K562 (cell line): ENCODE measurements around the gene LMX1B. TPM values are rescaled to one million over a fixed set of nuclear protein-coding genes. Genes with fewer than 3 reads are reported as not detected.

Source experiments
- ATAC-seq: fragments of 200-7000 bp; cut with Tn5 transposase; 3 replicates; pipeline ENCODE4 v1.9.1; 2020; ENCODE audit warnings: moderate library complexity
- BruUV-seq: library from RNA; stranded (reverse); fragments of 400-500 nt; replicated peaks from 2 replicates; lab custom pipeline; 2021; lab: Mats Ljungman, UMichigan
- CTCF ChIA-PET: fragments of 300-600 bp; formaldehyde crosslinking; extraction: SDS; loops from one replicate; lab custom pipeline; 2021; ENCODE audit warnings: low intra/inter-chr PET ratio; lab: Yijun Ruan, JAX
- POLR2A ChIA-PET: fragments of 300-600, 350-650 bp; sonication (Branson Sonifier 250); formaldehyde crosslinking; extraction: SDS; loops from one replicate; lab custom pipeline; 2021; ENCODE audit warnings: antibody characterized with exemption, inconsistent platforms; lab: Yijun Ruan, JAX
- DNase-seq, 4 experiments: peaks; one replicate each; pipeline versions ENCODE4 v3.0.0 to v3.0.0-alpha.2; 2011 to 2018; ENCODE audit warnings: low spot score in 3 of 4, mixed read lengths in 3 of 4; ENCODE audit errors: extremely low read depth in 1 of 4
- FAIRE-seq: peaks from 2 replicates; lab custom pipeline; 2011; peaks lifted over from hg19 to GRCh38; lab: Jason Lieb, UNC
- H2AFZ ChIP-seq: 2 replicates; pipeline ENCODE4 v1.6.0; 2011; ENCODE audit warnings: low read depth, low read length, control low read depth, inconsistent platforms
- H3K27ac ChIP-seq: fragments of 200-600 bp; 3 replicates; pipeline ENCODE4 v1.8.0; 2011; ENCODE audit warnings: low read depth, mild to moderate bottlenecking, control low read depth, inconsistent platforms, low read length, moderate library complexity, mixed read lengths; ENCODE audit errors: extremely low read depth
- H3K27me3 ChIP-seq, 2 experiments: fragments of 300-600 bp in 1 of 2; 2 replicates in 1 of 2; 3 replicates in 1 of 2; pipeline versions ENCODE4 v1.6.0 to v1.8.0; 2011; ENCODE audit warnings: inconsistent platforms in 2 of 2, low read length in 2 of 2, mild to moderate bottlenecking in 1 of 2, mixed read lengths in 1 of 2, moderate library complexity in 1 of 2; ENCODE audit not compliant: control insufficient read depth in 2 of 2, insufficient read depth in 2 of 2
- H3K36me3 ChIP-seq: fragments of 300-600 bp; 3 replicates; pipeline ENCODE4 v1.8.0; 2011; ENCODE audit warnings: mild to moderate bottlenecking, low read length, inconsistent platforms; ENCODE audit not compliant: control insufficient read depth, insufficient read depth
- H3K4me1 ChIP-seq, 2 experiments: fragments of 200-600 bp in 1 of 2; replicated peaks in 1 of 2; 2 replicates in 1 of 2; 3 replicates in 1 of 2; pipeline versions ENCODE4 v1.5.1 to v1.8.0; 2011; ENCODE audit warnings: inconsistent platforms in 2 of 2, low read length in 2 of 2, mild to moderate bottlenecking in 1 of 2, mixed read lengths in 1 of 2, moderate library complexity in 1 of 2; ENCODE audit not compliant: control insufficient read depth in 2 of 2, insufficient read depth in 2 of 2
- H3K4me2 ChIP-seq: 2 replicates; pipeline ENCODE4 v1.6.1; 2011; ENCODE audit warnings: low read length, control low read depth, inconsistent platforms, mixed read lengths; ENCODE audit not compliant: insufficient read depth
- H3K4me3 ChIP-seq: fragments of 200-600 bp; sonication (generic), shearing (Covaris generic); 2 replicates; pipeline ENCODE4 v1.5.1; 2016; ENCODE audit warnings: control low read depth, inconsistent platforms
- H3K79me2 ChIP-seq: fragments of 200-600 bp; 3 replicates; pipeline ENCODE4 v1.8.0; 2011; ENCODE audit warnings: low read length, inconsistent platforms; ENCODE audit not compliant: control insufficient read depth, insufficient read depth
- H3K9ac ChIP-seq, 2 experiments: 2 replicates each; pipeline versions ENCODE4 v1.6.0 to v1.6.1; 2011; ENCODE audit warnings: low read depth in 2 of 2, low read length in 2 of 2, control low read depth in 1 of 2, inconsistent platforms in 1 of 2, mild to moderate bottlenecking in 1 of 2, mixed read lengths in 1 of 2; ENCODE audit not compliant: insufficient read depth in 1 of 2
- H3K9me1 ChIP-seq: one replicate; pipeline ENCODE4 v1.6.0; 2011; ENCODE audit warnings: inconsistent platforms, mild to moderate bottlenecking, low read length, moderate library complexity; ENCODE audit not compliant: control insufficient read depth, insufficient read depth
- H3K9me3 ChIP-seq: replicated peaks from 2 replicates; pipeline ENCODE4 v1.5.1; 2011; ENCODE audit warnings: low read depth, low read length, inconsistent platforms; ENCODE audit not compliant: control insufficient read depth, insufficient read depth
- H4K20me1 ChIP-seq: replicated peaks from 2 replicates; pipeline ENCODE4 v1.6.1; 2011; ENCODE audit warnings: low read length, inconsistent platforms, mixed read lengths; ENCODE audit not compliant: control insufficient read depth, insufficient read depth
- GATAD2A ChIP-seq: fragments of 450-650 bp; IDR thresholded peaks from 2 replicates; pipeline ENCODE4 v1.6.1; 2017
- KLF6 ChIP-seq: fragments of 250-450 bp; sonication (Bioruptor Pico); IDR thresholded peaks from 2 replicates; pipeline ENCODE4 v1.4.0; 2020; ENCODE audit warnings: mild to moderate bottlenecking, moderate library complexity, borderline replicate concordance
- L3MBTL2 ChIP-seq: fragments of 450-650 bp; IDR thresholded peaks from 2 replicates; pipeline ENCODE4 v1.6.1; 2016; ENCODE audit warnings: mild to moderate bottlenecking, moderate library complexity
- LARP7 ChIP-seq: fragments of 450-650 bp; IDR thresholded peaks from 2 replicates; pipeline ENCODE4 v1.6.1; 2016
- LCOR ChIP-seq: sonication (generic); formaldehyde crosslinking; IDR thresholded peaks from 2 replicates; pipeline ENCODE4 v1.8.0; 2022; ENCODE audit warnings: mild to moderate bottlenecking, missing genetic modification reagents
- SIN3A ChIP-seq, 2 experiments: fragments of 150-350 bp in 1 of 2; IDR thresholded peaks; 2 replicates each; pipeline ENCODE4 v1.6.1; 2011 to 2016; ENCODE audit warnings: borderline replicate concordance in 2 of 2, low read depth in 2 of 2, low read length in 2 of 2, mild to moderate bottlenecking in 2 of 2, moderate library complexity in 2 of 2; ENCODE audit not compliant: control insufficient read depth in 1 of 2
- TAF7 ChIP-seq: fragments of 450-650 bp; IDR thresholded peaks from 2 replicates; pipeline ENCODE4 v1.6.1; 2016; ENCODE audit warnings: missing genetic modification characterization, missing compliant biosample characterization
- TRIM28 ChIP-seq: fragments of 450-650 bp; IDR thresholded peaks from 2 replicates; pipeline ENCODE4 v1.6.1; 2017
- ZEB2 ChIP-seq: fragments of 450-650 bp; IDR thresholded peaks from 2 replicates; pipeline ENCODE4 v1.6.1; 2016
- ZNF507 ChIP-seq: conservative IDR thresholded peaks from 2 replicates; pipeline ENCODE4 v1.6.1; 2017; ENCODE audit warnings: missing genetic modification characterization, missing compliant biosample characterization
- ZNF766 ChIP-seq: fragments of 200-800 bp; sonication (Bioruptor generic); conservative IDR thresholded peaks from 2 replicates; pipeline ENCODE4 v1.6.1; 2016; ENCODE audit warnings: missing genetic modification characterization, missing compliant biosample characterization
- WGBS: fragments of 100-300 bp; shearing (Covaris generic); methylation state at CpG from one replicate; pipeline ENCODE4 v1.1.6; 2016; ENCODE audit warnings: low coverage, mixed read lengths; ENCODE audit not compliant: insufficient coverage; ENCODE audit errors: missing lambda C conversion rate; 5-methylcytosine and 5-hydroxymethylcytosine counted together
- in situ Hi-C: fragments of 300-500 bp; cut with MboI; formaldehyde crosslinking; loops from 4 replicates; pipeline ENCODE4 v1.15.0; 2018; ENCODE audit warnings: inconsistent platforms, mixed read lengths
- intact Hi-C: fragments of 100-400 bp; cut with micrococcal nuclease; formaldehyde crosslinking; loops from 2 replicates; pipeline ENCODE4 v1.14.2; 2022
- polyA plus RNA-seq, 8 experiments: library from polyadenylated mRNA; depleted of rRNA in 4 of 8; stranded (reverse) in 5 of 8; unstranded in 3 of 8; fragments of >200 nt; fragmentation: Nextera tagmentation in 2 of 8; fragmentation: Illumina TruSeq in 1 of 8; extraction: Ambion mirVana in 2 of 8; extraction: Trizol in 1 of 8; gene quantifications; 2 replicates each; pipeline versions ENCODE4 v1.2.1 to v1.2.3, GENCODE V29; 2011 to 2014; ENCODE audit warnings: inconsistent platforms in 1 of 8, missing spikeins in 1 of 8
- total RNA-seq, 7 experiments: library from RNA; depleted of rRNA in 6 of 7; stranded (reverse); fragments of >200 nt in 6 of 7; fragmentation: Illumina TruSeq in 2 of 7; extraction: Trizol in 2 of 7; gene quantifications; 2 replicates each; pipeline versions ENCODE4 v1.2.1 to v1.2.3, GENCODE V29; 2011 to 2021; ENCODE audit warnings: low replicate concordance in 1 of 7
- TF ChIP-seq, protein P1 (sequence below): sonication (generic); formaldehyde crosslinking; IDR thresholded peaks from 2 replicates; pipeline ENCODE4 v1.8.0; 2023; ENCODE audit warnings: mild to moderate bottlenecking, missing genetic modification reagents
- TF ChIP-seq, protein P2 (sequence below): fragments of 250-450 bp; sonication (Bioruptor Pico); IDR thresholded peaks from 2 replicates; pipeline ENCODE4 v1.4.0; 2020; ENCODE audit warnings: mild to moderate bottlenecking, moderate library complexity
- TF ChIP-seq, protein P3 (sequence below): sonication (generic); formaldehyde crosslinking; IDR thresholded peaks from 2 replicates; pipeline ENCODE4 v1.8.0; 2023; ENCODE audit warnings: mild to moderate bottlenecking, missing genetic modification reagents

LMX1B gene
- total and polyA plus RNA-seq, 9 of the 15 experiments (the other 6 are each of a cell fraction or from before 2014, with no cell fraction given), result not detected

DNA sequence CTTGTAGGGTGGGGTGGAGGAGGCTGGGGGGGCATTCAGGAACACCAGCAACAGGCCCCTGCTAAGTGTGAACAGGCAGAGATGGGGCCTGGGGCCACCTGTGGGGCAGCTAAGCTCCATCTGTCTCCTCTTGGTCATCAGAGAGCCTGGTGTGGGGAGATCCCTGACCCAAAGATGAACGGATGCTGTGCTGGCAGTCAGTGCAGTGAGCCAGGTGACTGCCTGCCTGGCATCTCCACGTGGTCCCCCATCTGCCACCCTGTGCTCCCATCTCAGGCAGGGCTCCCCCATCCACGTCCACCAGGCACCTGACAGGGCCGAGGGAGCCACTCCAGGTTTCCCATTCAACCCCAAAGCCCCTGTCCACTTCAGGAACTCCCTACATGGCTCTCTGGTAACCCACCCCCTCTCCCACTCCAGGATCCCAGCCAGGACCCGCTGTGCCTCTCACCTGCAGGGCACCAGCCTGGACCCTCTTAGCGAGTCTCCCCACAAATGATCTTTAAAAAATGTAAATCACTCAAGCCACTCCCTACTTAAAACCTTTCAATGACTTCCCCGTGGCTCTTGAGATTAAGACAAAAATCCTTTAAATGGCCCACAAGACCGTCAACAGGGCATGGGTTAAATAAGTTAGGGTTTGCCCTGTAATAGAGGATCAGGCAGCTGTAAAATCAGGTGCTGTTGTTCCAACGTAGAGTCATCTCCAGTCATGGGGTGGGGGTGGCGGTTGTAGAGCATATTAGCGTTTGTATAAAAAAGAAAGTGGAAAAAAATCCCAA lies 60.8 kb downstream of the LMX1B start:
- 4% methylated on average over 11 of the region's 11 CpGs for WGBS
- no peak overlapping the region for H3K27ac ChIP-seq
- H2AFZ ChIP-seq, result no peak overlapping the region
- peaks cover 0 to 8% of the 10 kb centered on the region in 2 experiments; a peak in 1 of 5 replicates for H3K4me1 ChIP-seq
- CTCF ChIA-PET, result no interaction called here
- no peak overlapping the region for H3K4me3 ChIP-seq
- H3K9me1 ChIP-seq, result no peaks in the 10 kb centered on the region
- no peak for FAIRE-seq
- H3K36me3 ChIP-seq, result no peaks in the 10 kb centered on the region
- no TSS peak for BruUV-seq
- ATAC-seq, result no peak
- intact Hi-C loops, result no loop called here
- peaks cover 9% of the 10 kb centered on the region; the same call in 1 of the 2 replicates for H4K20me1 ChIP-seq
- no peak overlapping the region for H3K4me2 ChIP-seq
- peaks cover 28 to 82% of the 10 kb centered on the region in 2 experiments; a peak in 4 of 5 replicates for H3K27me3 ChIP-seq
- DNase-seq, result no peak
- H3K9ac ChIP-seq, result no peak overlapping the region
- no peaks in the 10 kb centered on the region for H3K79me2 ChIP-seq
- in situ Hi-C loops, result no loop called here
- no peaks in the 10 kb centered on the region for H3K9me3 ChIP-seq
- POLR2A ChIA-PET, result interaction anchor here (0.6 kb wide), 2 partner anchors 27 to 76 kb away, joined by 3 read pairs; no protein-coding TSS in a partner anchor
- TF ChIP-seq ZNF507 (tag) (no peak), ZEB2 (no peak), L3MBTL2 (no peak), ZNF766 (no peak), SIN3A (IDR thresholded peaks at IDR 0.05; ENCODE audit: borderline replicate concordance in 2 of 2, control insufficient read depth in 1 of 2, low read depth in 2 of 2, low read length in 2 of 2) (no peak), TAF7 (tag) (no peak), KLF6 (CRISPR knock-in tag) (no peak), TRIM28 (no peak), GATAD2A (no peak), LCOR (no peak), LARP7 (no peak)
- TF ChIP-seq, protein P1, sequence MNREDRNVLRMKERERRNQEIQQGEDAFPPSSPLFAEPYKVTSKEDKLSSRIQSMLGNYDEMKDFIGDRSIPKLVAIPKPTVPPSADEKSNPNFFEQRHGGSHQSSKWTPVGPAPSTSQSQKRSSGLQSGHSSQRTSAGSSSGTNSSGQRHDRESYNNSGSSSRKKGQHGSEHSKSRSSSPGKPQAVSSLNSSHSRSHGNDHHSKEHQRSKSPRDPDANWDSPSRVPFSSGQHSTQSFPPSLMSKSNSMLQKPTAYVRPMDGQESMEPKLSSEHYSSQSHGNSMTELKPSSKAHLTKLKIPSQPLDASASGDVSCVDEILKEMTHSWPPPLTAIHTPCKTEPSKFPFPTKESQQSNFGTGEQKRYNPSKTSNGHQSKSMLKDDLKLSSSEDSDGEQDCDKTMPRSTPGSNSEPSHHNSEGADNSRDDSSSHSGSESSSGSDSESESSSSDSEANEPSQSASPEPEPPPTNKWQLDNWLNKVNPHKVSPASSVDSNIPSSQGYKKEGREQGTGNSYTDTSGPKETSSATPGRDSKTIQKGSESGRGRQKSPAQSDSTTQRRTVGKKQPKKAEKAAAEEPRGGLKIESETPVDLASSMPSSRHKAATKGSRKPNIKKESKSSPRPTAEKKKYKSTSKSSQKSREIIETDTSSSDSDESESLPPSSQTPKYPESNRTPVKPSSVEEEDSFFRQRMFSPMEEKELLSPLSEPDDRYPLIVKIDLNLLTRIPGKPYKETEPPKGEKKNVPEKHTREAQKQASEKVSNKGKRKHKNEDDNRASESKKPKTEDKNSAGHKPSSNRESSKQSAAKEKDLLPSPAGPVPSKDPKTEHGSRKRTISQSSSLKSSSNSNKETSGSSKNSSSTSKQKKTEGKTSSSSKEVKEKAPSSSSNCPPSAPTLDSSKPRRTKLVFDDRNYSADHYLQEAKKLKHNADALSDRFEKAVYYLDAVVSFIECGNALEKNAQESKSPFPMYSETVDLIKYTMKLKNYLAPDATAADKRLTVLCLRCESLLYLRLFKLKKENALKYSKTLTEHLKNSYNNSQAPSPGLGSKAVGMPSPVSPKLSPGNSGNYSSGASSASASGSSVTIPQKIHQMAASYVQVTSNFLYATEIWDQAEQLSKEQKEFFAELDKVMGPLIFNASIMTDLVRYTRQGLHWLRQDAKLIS, result no peak
- TF ChIP-seq, protein P2, sequence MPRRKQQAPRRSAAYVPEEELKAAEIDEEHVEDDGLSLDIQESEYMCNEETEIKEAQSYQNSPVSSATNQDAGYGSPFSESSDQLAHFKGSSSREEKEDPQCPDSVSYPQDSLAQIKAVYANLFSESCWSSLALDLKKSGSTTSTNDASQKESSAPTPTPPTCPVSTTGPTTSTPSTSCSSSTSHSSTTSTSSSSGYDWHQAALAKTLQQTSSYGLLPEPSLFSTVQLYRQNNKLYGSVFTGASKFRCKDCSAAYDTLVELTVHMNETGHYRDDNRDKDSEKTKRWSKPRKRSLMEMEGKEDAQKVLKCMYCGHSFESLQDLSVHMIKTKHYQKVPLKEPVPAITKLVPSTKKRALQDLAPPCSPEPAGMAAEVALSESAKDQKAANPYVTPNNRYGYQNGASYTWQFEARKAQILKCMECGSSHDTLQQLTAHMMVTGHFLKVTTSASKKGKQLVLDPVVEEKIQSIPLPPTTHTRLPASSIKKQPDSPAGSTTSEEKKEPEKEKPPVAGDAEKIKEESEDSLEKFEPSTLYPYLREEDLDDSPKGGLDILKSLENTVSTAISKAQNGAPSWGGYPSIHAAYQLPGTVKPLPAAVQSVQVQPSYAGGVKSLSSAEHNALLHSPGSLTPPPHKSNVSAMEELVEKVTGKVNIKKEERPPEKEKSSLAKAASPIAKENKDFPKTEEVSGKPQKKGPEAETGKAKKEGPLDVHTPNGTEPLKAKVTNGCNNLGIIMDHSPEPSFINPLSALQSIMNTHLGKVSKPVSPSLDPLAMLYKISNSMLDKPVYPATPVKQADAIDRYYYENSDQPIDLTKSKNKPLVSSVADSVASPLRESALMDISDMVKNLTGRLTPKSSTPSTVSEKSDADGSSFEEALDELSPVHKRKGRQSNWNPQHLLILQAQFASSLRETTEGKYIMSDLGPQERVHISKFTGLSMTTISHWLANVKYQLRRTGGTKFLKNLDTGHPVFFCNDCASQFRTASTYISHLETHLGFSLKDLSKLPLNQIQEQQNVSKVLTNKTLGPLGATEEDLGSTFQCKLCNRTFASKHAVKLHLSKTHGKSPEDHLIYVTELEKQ (CRISPR knock-in tag), result no peak
- TF ChIP-seq, protein P3, sequence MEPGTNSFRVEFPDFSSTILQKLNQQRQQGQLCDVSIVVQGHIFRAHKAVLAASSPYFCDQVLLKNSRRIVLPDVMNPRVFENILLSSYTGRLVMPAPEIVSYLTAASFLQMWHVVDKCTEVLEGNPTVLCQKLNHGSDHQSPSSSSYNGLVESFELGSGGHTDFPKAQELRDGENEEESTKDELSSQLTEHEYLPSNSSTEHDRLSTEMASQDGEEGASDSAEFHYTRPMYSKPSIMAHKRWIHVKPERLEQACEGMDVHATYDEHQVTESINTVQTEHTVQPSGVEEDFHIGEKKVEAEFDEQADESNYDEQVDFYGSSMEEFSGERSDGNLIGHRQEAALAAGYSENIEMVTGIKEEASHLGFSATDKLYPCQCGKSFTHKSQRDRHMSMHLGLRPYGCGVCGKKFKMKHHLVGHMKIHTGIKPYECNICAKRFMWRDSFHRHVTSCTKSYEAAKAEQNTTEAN (CRISPR knock-in tag), result no peak
